Endothelial cell of umbilical vein (primary cell): ENCODE measurements around the gene IL6R. TPM values are rescaled to one million over a fixed set of nuclear protein-coding genes. Genes with fewer than 3 reads are reported as not detected.

ENCODE experiments used
- BruUV-seq: library from RNA; stranded (reverse); fragments of 400-500 nt; replicated peaks from 2 replicates; lab custom pipeline; 2021; lab: Mats Ljungman, UMichigan
- CTCF ChIA-PET: fragments of 300-600, 350-600 bp; sonication (Branson Sonifier 250); formaldehyde crosslinking; loops from one replicate; lab custom pipeline; 2021; ENCODE audit warnings: antibody characterized with exemption, inconsistent platforms; lab: Charles Lee
- POLR2A ChIA-PET: fragments of 300-600, 350-600 bp; sonication (Branson Sonifier 250); formaldehyde crosslinking; loops from one replicate; lab custom pipeline; 2021; ENCODE audit warnings: antibody characterized with exemption, inconsistent platforms; lab: Charles Lee
- DNase-seq: peaks from one replicate; pipeline ENCODE4 v3.0.0-alpha.2; 2011; ENCODE audit warnings: low read depth, low spot score
- FAIRE-seq: peaks from 2 replicates; lab custom pipeline; 2011; peaks lifted over from hg19 to GRCh38; lab: Jason Lieb, UNC
- H2AFZ ChIP-seq: 2 replicates; pipeline ENCODE4 v1.6.0; 2012; ENCODE audit warnings: low read depth, low read length, control low read depth, inconsistent platforms
- H3K27ac ChIP-seq: 2 replicates; pipeline ENCODE4 v1.5.1; 2011; ENCODE audit warnings: low read depth, mild to moderate bottlenecking, control low read depth, low read length, moderate library complexity; ENCODE audit not compliant: insufficient read depth
- H3K27me3 ChIP-seq, 2 experiments: 2 replicates each; pipeline versions ENCODE4 v1.6.0 to v1.6.1; 2011; ENCODE audit warnings: low read length in 2 of 2, mixed read lengths in 1 of 2; ENCODE audit not compliant: control insufficient read depth in 2 of 2, insufficient read depth in 2 of 2
- H3K36me3 ChIP-seq, 2 experiments: 2 replicates in 1 of 2; 3 replicates in 1 of 2; pipeline ENCODE4 v1.5.1; 2011; ENCODE audit warnings: low read length in 2 of 2, mild to moderate bottlenecking in 1 of 2, moderate library complexity in 1 of 2; ENCODE audit not compliant: control insufficient read depth in 2 of 2, insufficient read depth in 2 of 2; ENCODE audit errors: extremely low read depth in 1 of 2
- H3K4me1 ChIP-seq: 3 replicates; pipeline ENCODE4 v1.5.1; 2011; ENCODE audit warnings: mild to moderate bottlenecking, low read length; ENCODE audit not compliant: control insufficient read depth, insufficient read depth; ENCODE audit errors: extremely low read depth
- H3K4me2 ChIP-seq: 2 replicates; pipeline ENCODE4 v1.6.1; 2011; ENCODE audit warnings: low read length, control low read depth, mixed read lengths; ENCODE audit not compliant: insufficient read depth
- H3K4me3 ChIP-seq, 3 experiments: fragments of 200-600 bp in 1 of 3; sonication (generic), shearing (Covaris generic) in 1 of 3; replicated peaks in 1 of 3; 2 replicates each; pipeline ENCODE4 v1.5.1; 2011 to 2016; ENCODE audit warnings: control low read depth in 3 of 3, low read length in 3 of 3, mild to moderate bottlenecking in 2 of 3, inconsistent platforms in 1 of 3, low read depth in 1 of 3, moderate library complexity in 1 of 3; ENCODE audit not compliant: insufficient read depth in 1 of 3
- H3K79me2 ChIP-seq: 2 replicates; pipeline ENCODE4 v1.6.0; 2012; ENCODE audit warnings: low read length, inconsistent platforms; ENCODE audit not compliant: control insufficient read depth, insufficient read depth
- H3K9ac ChIP-seq: replicated peaks from 2 replicates; pipeline ENCODE3; 2011; ENCODE audit warnings: low read length, control low read depth; ENCODE audit not compliant: insufficient read depth; ENCODE audit errors: extremely low read depth
- H3K9me1 ChIP-seq: replicated peaks from 3 replicates; pipeline ENCODE4 v1.6.0; 2011; ENCODE audit warnings: mild to moderate bottlenecking, low read length; ENCODE audit not compliant: control insufficient read depth, insufficient read depth; ENCODE audit errors: extremely low read depth
- H3K9me3 ChIP-seq: replicated peaks from 2 replicates; pipeline ENCODE4 v1.5.1; 2012; ENCODE audit warnings: low read length, inconsistent platforms; ENCODE audit not compliant: control insufficient read depth, insufficient read depth
- H4K20me1 ChIP-seq: replicated peaks from 2 replicates; pipeline ENCODE3; 2011; ENCODE audit warnings: mild to moderate bottlenecking, low read length; ENCODE audit not compliant: control insufficient read depth, insufficient read depth; ENCODE audit errors: extremely low read depth
- CTCF ChIP-seq, 2 donors: IDR thresholded peaks; 1 replicate in 1 of 2; 2 replicates in 1 of 2; pipeline ENCODE4 v1.5.1; 2011; ENCODE audit warnings: low read length in 2 of 2, mild to moderate bottlenecking in 2 of 2, moderate library complexity in 2 of 2, control low read depth in 1 of 2, inconsistent platforms in 1 of 2, low read depth in 1 of 2; ENCODE audit not compliant: insufficient read depth in 1 of 2; ENCODE audit errors: extremely low read depth in 1 of 2
- EZH2 ChIP-seq: IDR thresholded peaks from 2 replicates; pipeline ENCODE4 v1.6.1; 2012; ENCODE audit warnings: borderline replicate concordance, low read depth, mild to moderate bottlenecking, moderate library complexity, low read length, inconsistent platforms; ENCODE audit not compliant: severe bottlenecking
- FOS ChIP-seq: IDR thresholded peaks from 2 replicates; pipeline ENCODE4 v1.6.1; 2011; ENCODE audit warnings: mild to moderate bottlenecking, low read length, moderate library complexity, borderline replicate concordance; ENCODE audit not compliant: insufficient read depth
- GATA2 ChIP-seq: IDR thresholded peaks from 2 replicates; pipeline ENCODE4 v1.7.0; 2011; ENCODE audit warnings: low read depth, mild to moderate bottlenecking, moderate library complexity, mixed read lengths, low read length; ENCODE audit not compliant: insufficient read length, insufficient read depth
- JUN ChIP-seq: IDR thresholded peaks from 2 replicates; pipeline ENCODE4 v1.6.1; 2011; ENCODE audit warnings: borderline replicate concordance, low read depth; ENCODE audit not compliant: insufficient read length, insufficient read depth
- MAX ChIP-seq: IDR thresholded peaks from 2 replicates; pipeline ENCODE4 v1.6.1; 2011; ENCODE audit not compliant: insufficient read depth, insufficient read length
- MYC ChIP-seq: IDR thresholded peaks from one replicate; pipeline ENCODE4 v1.6.1; 2011; ENCODE audit warnings: mild to moderate bottlenecking, low read depth, low read length
- POLR2A ChIP-seq: IDR thresholded peaks from 2 replicates; pipeline ENCODE4 v1.6.1; 2012; ENCODE audit warnings: low read depth, mild to moderate bottlenecking, control low read depth, low read length
- POLR2AphosphoS5 ChIP-seq: IDR thresholded peaks from 2 replicates; pipeline ENCODE4 v1.6.1; 2012; ENCODE audit warnings: low read depth, mild to moderate bottlenecking, control low read depth, low read length, moderate library complexity; ENCODE audit not compliant: insufficient read depth
- dilution Hi-C: fragments of 300-500 bp; cut with MboI; formaldehyde crosslinking; loops from one replicate; pipeline ENCODE4 v1.15.0; 2019; ENCODE audit warnings: low sequenced_read_pairs; ENCODE audit not compliant: extremely low pct_ligation_motif_present
- intact Hi-C: fragments of 100-400 bp; cut with micrococcal nuclease; formaldehyde crosslinking; loops from one replicate; pipeline ENCODE4 v1.10.0; 2022
- polyA plus RNA-seq, 4 experiments: library from polyadenylated mRNA; depleted of rRNA in 3 of 4; stranded (reverse) in 3 of 4; unstranded in 1 of 4; fragments of >200 nt; gene quantifications; 2 replicates each; pipeline versions ENCODE4 v1.2.1 to v1.2.3, GENCODE V29; 2011 to 2012; ENCODE audit warnings: missing spikeins in 1 of 4
- total RNA-seq: library from RNA; stranded (reverse); gene quantifications from 2 replicates; pipeline ENCODE4 v1.2.3, GENCODE V29; 2021

The IL6R gene
- total and polyA plus RNA-seq, 2 donors (not counting 3 experiments of a cell fraction or from before 2014, with no cell fraction given): 4.8 to 5.1 TPM

GRCh38 chr1:154407198-154408091 lies 2.3 kb downstream of the IL6R start:
- DNase-seq: no peak
- no peaks in the 10 kb centered on the region for H3K36me3 ChIP-seq
- no peak overlapping the region for H3K9ac ChIP-seq
- ChIA-PET POLR2A (no interaction called here), CTCF (interaction anchor here (1.4 to 3.2 kb wide), 4 partner anchors 13 to 72 kb away, joined by 5 to 20 read pairs (median 9); no protein-coding TSS in a partner anchor)
- peaks cover 12% of the 10 kb centered on the region for H3K4me1 ChIP-seq
- dilution Hi-C loops: no loop called here
- no peak for FAIRE-seq
- intact Hi-C loops: no loop called here
- H3K79me2 ChIP-seq: no peaks in the 10 kb centered on the region
- no peak overlapping the region for H2AFZ ChIP-seq
- BruUV-seq: no TSS peak
- no peaks in the 10 kb centered on the region for H3K9me3 ChIP-seq
- no peak overlapping the region for H3K4me2 ChIP-seq
- no peak overlapping the region for H3K4me3 ChIP-seq
- no peak overlapping the region for H3K27ac ChIP-seq
- TF ChIP-seq MYC (no peak), JUN (no peak), POLR2AphosphoS5 (no peak), CTCF (IDR thresholded peaks at IDR 0.05; ENCODE audit: extremely low read depth in 1 of 2, insufficient read depth in 1 of 2, low read depth in 1 of 2, low read length in 2 of 2) (no peak), POLR2A (no peak), GATA2 (no peak), FOS (no peak), MAX (no peak), EZH2 (no peak)
- no peaks in the 10 kb centered on the region for H3K27me3 ChIP-seq
- no peaks in the 10 kb centered on the region for H3K9me1 ChIP-seq
- H4K20me1 ChIP-seq: no peaks in the 10 kb centered on the region
